ENCODE data around the gene ST8SIA6. TPM values are rescaled to one million over a fixed set of nuclear protein-coding genes. Genes with fewer than 3 reads are reported as not detected.

The ST8SIA6 gene
- total and polyA plus RNA-seq, 2 of the 8 experiments (the other 6 are each of a cell fraction or from before 2014, with no cell fraction given): 0.70 to 1.1 TPM

DNA sequence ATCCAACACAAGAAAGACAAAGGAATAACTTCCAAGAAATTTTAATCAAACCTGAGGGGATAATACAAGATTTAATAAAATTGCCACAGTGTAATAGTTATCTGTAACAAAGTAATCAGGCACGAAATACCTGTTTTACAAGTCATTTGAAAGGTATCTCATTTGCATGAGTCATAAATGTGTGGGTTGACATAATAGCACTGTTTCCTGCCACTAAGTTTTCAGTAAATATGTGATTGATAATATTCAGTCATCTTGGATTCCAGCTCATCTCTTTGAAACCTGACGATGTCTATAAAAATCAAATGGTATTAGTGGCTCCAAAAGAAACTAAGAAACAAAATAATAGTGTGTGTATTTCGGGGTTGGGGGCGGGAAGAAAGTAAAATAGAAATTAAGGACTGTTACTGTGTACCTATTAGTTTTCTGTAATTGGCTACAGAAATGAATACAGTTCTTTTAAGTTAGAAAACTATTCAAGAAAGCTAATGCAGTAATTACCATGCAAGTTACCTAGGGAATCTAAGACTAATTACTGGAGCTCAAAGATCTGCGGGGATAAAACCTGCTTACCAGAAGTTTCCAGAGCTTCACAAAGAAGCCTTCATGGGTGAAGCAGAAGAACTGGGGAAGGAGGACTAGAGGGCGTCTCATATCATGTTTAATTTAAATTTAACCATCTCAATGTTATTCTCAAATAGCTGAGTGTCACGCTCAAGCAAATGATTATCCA lies 100.7 kb downstream of the ST8SIA6 start:
- Histone ChIP-seq H2AK5ac (ENCODE audit: low read depth, low read length) (no peak overlapping the region), H3K23me2 (ENCODE audit: low read depth, low read length) (no peaks in the 10 kb centered on the region), H3K9ac (replicated peaks in 1 of 4; ENCODE audit: extremely low read depth in 1 of 4, low read depth in 3 of 4, low read length in 3 of 4) (no peak overlapping the region), H4K91ac (replicated peaks; ENCODE audit: insufficient read length, low read length) (no peak overlapping the region), H3K4ac (replicated peaks; ENCODE audit: insufficient read length, low read depth, low read length) (no peak overlapping the region), H3K27me3 (replicated peaks in 1 of 4; ENCODE audit: control insufficient read depth in 3 of 4, extremely low read depth in 1 of 4, insufficient read depth in 3 of 4, low read length in 3 of 4) (no peaks in the 10 kb centered on the region), H3K4me2 (ENCODE audit: insufficient read depth in 1 of 2, low read depth in 2 of 2, low read length in 2 of 2) (no peak overlapping the region), H3K18ac (ENCODE audit: extremely low read depth, low read length) (no peak overlapping the region), H3K79me1 (ENCODE audit: low read depth, low read length) (no peaks in the 10 kb centered on the region), H3K14ac (ENCODE audit: insufficient read length) (no peak overlapping the region), H3K9me3 (ENCODE audit: insufficient read depth in 2 of 2, low read depth in 1 of 2, low read length in 1 of 2) (no peaks in the 10 kb centered on the region), H3K4me3 (ENCODE audit: extremely low read depth in 1 of 4, insufficient read depth in 2 of 4, low read depth in 3 of 4, low read length in 4 of 4) (no peak overlapping the region), H3K79me2 (ENCODE audit: control insufficient read depth in 1 of 2, insufficient read depth in 2 of 2, low read length in 2 of 2) (no peaks in the 10 kb centered on the region), H4K8ac (ENCODE audit: extremely low read depth, insufficient read depth, low read length) (no peak overlapping the region), H3K27ac (ENCODE audit: low read depth, low read length) (no peak overlapping the region), H2BK15ac (ENCODE audit: low read length) (no peak overlapping the region), H2AFZ (ENCODE audit: low read length) (no peak overlapping the region), H3K23ac (ENCODE audit: insufficient read length) (no peak overlapping the region), H2BK20ac (ENCODE audit: low read length) (no peak overlapping the region), H2BK5ac (ENCODE audit: low read depth, low read length) (no peak overlapping the region), H4K20me1 (replicated peaks in 1 of 2; ENCODE audit: control insufficient read depth in 1 of 2, insufficient read depth in 2 of 2, low read length in 2 of 2) (no peaks in the 10 kb centered on the region), H3K4me1 (replicated peaks in 1 of 4; ENCODE audit: control insufficient read depth in 3 of 4, insufficient read depth in 4 of 4, low read length in 3 of 4) (no peaks in the 10 kb centered on the region), H3K36me3 (ENCODE audit: control insufficient read depth in 2 of 4, insufficient read depth in 4 of 4, low read length in 3 of 4) (no peaks in the 10 kb centered on the region), H3K56ac (replicated peaks; ENCODE audit: insufficient read length, low read depth, low read length) (no peak overlapping the region), H2BK120ac (replicated peaks; ENCODE audit: low read depth, low read length) (no peak overlapping the region), H2BK12ac (ENCODE audit: low read depth, low read length) (no peak overlapping the region), H4K5ac (ENCODE audit: insufficient read length, low read depth, low read length) (no peak overlapping the region)
- WGBS, 2 experiments (ENCODE audit: extremely low coverage in 1 of 2, insufficient coverage in 1 of 2, insufficient read length in 1 of 2, insufficient replicate concordance in 2 of 2, low coverage in 1 of 2, low lambda C conversion rate in 2 of 2, missing lambda C conversion rate in 1 of 2): 92 to 100% methylated on average over 2 to 7 of the region's 7 CpGs
- ChIA-PET POLR2A (ENCODE audit: partially characterized antibody) (no interaction called here), CTCF (ENCODE audit: partially characterized antibody) (interaction anchor here (0.8 to 3.1 kb wide), 4 partner anchors 10 to 77 kb away, joined by 3 to 18 read pairs (median 4); no protein-coding TSS in a partner anchor)
- FAIRE-seq (no peak), DNase-seq (ENCODE audit: low read depth in 1 of 2, low spot score in 2 of 2) (no peak)
- TF ChIP-seq CBX5 (IDR thresholded peaks at IDR 0.05; ENCODE audit: low read depth, low read length): no peak
- TF ChIP-seq ZNF274 (IDR thresholded peaks at IDR 0.05; ENCODE audit: borderline replicate concordance, extremely low read depth, low read length): no peak
- no peak for TF ChIP-seq BACH1 (IDR thresholded peaks at IDR 0.05; ENCODE audit: low read length)

Measured in H1 (cell line).